ENCODE data around the gene ENTHD1. TPM values are rescaled to one million over a fixed set of nuclear protein-coding genes. Genes with fewer than 3 reads are reported as not detected.
"Not testable (repeated sequence)": the region's sequence is repeated elsewhere in the genome, so short reads cannot be mapped to it uniquely, and the experiment has no call there.

The ENTHD1 gene
- total RNA-seq, 1 donor from 2014 or later = not detected

- no peak for DNase-seq (ENCODE audit: low spot score in 2 of 2, unreplicated experiment in 2 of 2)
- peaks cover 9% of the 10 kb centered on the region for H3K9me3 Mint-ChIP-seq
- no peaks in the 10 kb centered on the region for H3K4me1 Mint-ChIP-seq
- H3K36me3 Mint-ChIP-seq = no peaks in the 10 kb centered on the region
- no peak for TF ChIP-seq CTCF (IDR thresholded peaks at IDR 0.05; ENCODE audit: unreplicated experiment)
- no peak overlapping the region for H3K4me3 Mint-ChIP-seq
- peaks cover 64% of the 10 kb centered on the region for H3K27me3 Mint-ChIP-seq (ENCODE audit: low read depth)
- H3K27ac Mint-ChIP-seq = no peak overlapping the region
These were observed 10.5 kb downstream of the ENTHD1 start for GRCh38 chr22:39883057-39883456.

GRCh38 chr22:39880722-39881121 is 12.8 kb downstream of the ENTHD1 start:
- H3K27me3 Mint-ChIP-seq (ENCODE audit: low read depth) = peaks cover 61% of the 10 kb centered on the region
- H3K9me3 Mint-ChIP-seq = peaks cover 9% of the 10 kb centered on the region
- TF ChIP-seq CTCF (IDR thresholded peaks at IDR 0.05; ENCODE audit: unreplicated experiment) = no peak
- H3K4me1 Mint-ChIP-seq = no peaks in the 10 kb centered on the region
- H3K4me3 Mint-ChIP-seq = no peak overlapping the region
- no peak for DNase-seq (ENCODE audit: low spot score in 2 of 2, unreplicated experiment in 2 of 2)
- no peak overlapping the region for H3K27ac Mint-ChIP-seq
- H3K36me3 Mint-ChIP-seq = no peaks in the 10 kb centered on the region

- Mint-ChIP-seq H3K36me3 (no peaks in the 10 kb centered on the region), H3K9me3 (no peaks in the 10 kb centered on the region), H3K27ac (no peak overlapping the region), H3K27me3 (ENCODE audit: low read depth) (peaks cover 57% of the 10 kb centered on the region), H3K4me1 (no peaks in the 10 kb centered on the region), H3K4me3 (no peak overlapping the region)
- no peak for TF ChIP-seq CTCF (IDR thresholded peaks at IDR 0.05; ENCODE audit: unreplicated experiment)
- DNase-seq (ENCODE audit: low spot score in 2 of 2, unreplicated experiment in 2 of 2) = no peak
These were observed 16.3 kb downstream of the ENTHD1 start for GRCh38 chr22:39877079-39877845.

GRCh38 chr22:39875176-39875885 is 18.2 kb downstream of the ENTHD1 start:
- DNase-seq (ENCODE audit: low spot score in 2 of 2, unreplicated experiment in 2 of 2); H3K9me3 Mint-ChIP-seq: not testable (repeated sequence)

GRCh38 chr22:39873965-39874364 is 19.6 kb downstream of the ENTHD1 start:
- no peaks in the 10 kb centered on the region for H3K4me1 Mint-ChIP-seq
- H3K27ac Mint-ChIP-seq = no peak overlapping the region
- no peak overlapping the region for H3K4me3 Mint-ChIP-seq
- H3K27me3 Mint-ChIP-seq (ENCODE audit: low read depth) = peaks cover 42% of the 10 kb centered on the region
- TF ChIP-seq CTCF (IDR thresholded peaks at IDR 0.05; ENCODE audit: unreplicated experiment) = no peak
- no peaks in the 10 kb centered on the region for H3K9me3 Mint-ChIP-seq
- no peak for DNase-seq (ENCODE audit: low spot score in 2 of 2, unreplicated experiment in 2 of 2)
- no peaks in the 10 kb centered on the region for H3K36me3 Mint-ChIP-seq

More at GRCh38 chr22:39875176-39875885, 18.2 kb downstream of the ENTHD1 start:
- H3K27ac Mint-ChIP-seq, H3K4me3 Mint-ChIP-seq, H3K4me1 Mint-ChIP-seq, H3K36me3 Mint-ChIP-seq: not testable (repeated sequence)
- H3K27me3 Mint-ChIP-seq (ENCODE audit: low read depth) = peaks cover 53% of the 10 kb centered on the region

- no peak overlapping the region for H3K4me3 Mint-ChIP-seq
- no peak overlapping the region for H3K27ac Mint-ChIP-seq
- TF ChIP-seq CTCF (IDR thresholded peaks at IDR 0.05; ENCODE audit: unreplicated experiment) = no peak
- no peaks in the 10 kb centered on the region for H3K36me3 Mint-ChIP-seq
- peaks cover 38% of the 10 kb centered on the region for H3K27me3 Mint-ChIP-seq (ENCODE audit: low read depth)
- H3K4me1 Mint-ChIP-seq = no peaks in the 10 kb centered on the region
- H3K9me3 Mint-ChIP-seq = no peaks in the 10 kb centered on the region
- DNase-seq (ENCODE audit: low spot score in 2 of 2, unreplicated experiment in 2 of 2) = no peak
These were observed 21.0 kb downstream of the ENTHD1 start for GRCh38 chr22:39872548-39872947.
